ENCODE data around the gene ERFE. TPM values are rescaled to one million over a fixed set of nuclear protein-coding genes. Genes with fewer than 3 reads are reported as not detected.

Gene ERFE
- total RNA-seq, 1 experiment from 2014 or later = 4.5 TPM

DNA sequence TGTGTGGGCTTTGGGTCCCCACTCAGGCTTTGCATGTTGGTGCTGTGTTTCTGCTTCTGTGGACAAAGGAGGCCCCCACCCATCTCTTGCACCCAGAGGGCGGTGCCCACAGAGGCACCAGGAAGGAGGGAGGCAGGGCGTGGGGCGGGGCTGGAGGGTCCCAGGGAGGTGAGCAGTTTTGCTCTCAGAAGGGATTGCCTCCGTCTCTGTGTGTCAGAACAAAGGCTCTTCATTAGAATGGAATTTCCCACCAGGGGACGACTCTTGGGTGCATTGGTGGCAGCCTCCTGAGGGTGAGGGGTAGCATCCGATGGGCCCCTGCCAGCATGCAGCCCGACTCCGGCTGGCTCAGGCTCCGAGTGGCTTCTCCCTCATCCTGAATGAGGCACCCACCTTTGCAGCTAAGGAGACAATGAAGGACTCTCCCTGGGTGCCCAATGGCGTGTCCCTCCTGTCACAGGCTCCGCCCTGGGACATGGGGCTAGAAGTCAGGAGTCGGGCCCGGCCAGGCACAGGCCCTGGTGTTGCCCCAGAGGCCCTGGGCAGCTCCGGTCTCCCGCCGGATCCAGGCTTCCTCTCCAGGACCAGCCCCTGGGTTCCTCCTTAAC is 7.0 kb upstream of the ERFE start (continued):
- TF ChIP-seq, protein P1, sequence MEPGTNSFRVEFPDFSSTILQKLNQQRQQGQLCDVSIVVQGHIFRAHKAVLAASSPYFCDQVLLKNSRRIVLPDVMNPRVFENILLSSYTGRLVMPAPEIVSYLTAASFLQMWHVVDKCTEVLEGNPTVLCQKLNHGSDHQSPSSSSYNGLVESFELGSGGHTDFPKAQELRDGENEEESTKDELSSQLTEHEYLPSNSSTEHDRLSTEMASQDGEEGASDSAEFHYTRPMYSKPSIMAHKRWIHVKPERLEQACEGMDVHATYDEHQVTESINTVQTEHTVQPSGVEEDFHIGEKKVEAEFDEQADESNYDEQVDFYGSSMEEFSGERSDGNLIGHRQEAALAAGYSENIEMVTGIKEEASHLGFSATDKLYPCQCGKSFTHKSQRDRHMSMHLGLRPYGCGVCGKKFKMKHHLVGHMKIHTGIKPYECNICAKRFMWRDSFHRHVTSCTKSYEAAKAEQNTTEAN (CRISPR knock-in tag; IDR thresholded peaks at IDR 0.05) = no peak
- TF ChIP-seq FOXP1 (CRISPR knock-in tag; IDR thresholded peaks at IDR 0.05; ENCODE audit: borderline replicate concordance) (no peak; the same call in 1 of the 2 replicates), ZBTB21 (CRISPR knock-in tag; IDR thresholded peaks at IDR 0.05; ENCODE audit: borderline replicate concordance) (no peak), ESRRA (CRISPR knock-in tag; IDR thresholded peaks at IDR 0.05; ENCODE audit: borderline replicate concordance) (no peak), NR2C2 (CRISPR knock-in tag; IDR thresholded peaks at IDR 0.05) (no peak), GRHL2 (CRISPR knock-in tag; IDR thresholded peaks at IDR 0.05; ENCODE audit: insufficient replicate concordance, severe bottlenecking) (no peak)
- TF ChIP-seq, protein P2, sequence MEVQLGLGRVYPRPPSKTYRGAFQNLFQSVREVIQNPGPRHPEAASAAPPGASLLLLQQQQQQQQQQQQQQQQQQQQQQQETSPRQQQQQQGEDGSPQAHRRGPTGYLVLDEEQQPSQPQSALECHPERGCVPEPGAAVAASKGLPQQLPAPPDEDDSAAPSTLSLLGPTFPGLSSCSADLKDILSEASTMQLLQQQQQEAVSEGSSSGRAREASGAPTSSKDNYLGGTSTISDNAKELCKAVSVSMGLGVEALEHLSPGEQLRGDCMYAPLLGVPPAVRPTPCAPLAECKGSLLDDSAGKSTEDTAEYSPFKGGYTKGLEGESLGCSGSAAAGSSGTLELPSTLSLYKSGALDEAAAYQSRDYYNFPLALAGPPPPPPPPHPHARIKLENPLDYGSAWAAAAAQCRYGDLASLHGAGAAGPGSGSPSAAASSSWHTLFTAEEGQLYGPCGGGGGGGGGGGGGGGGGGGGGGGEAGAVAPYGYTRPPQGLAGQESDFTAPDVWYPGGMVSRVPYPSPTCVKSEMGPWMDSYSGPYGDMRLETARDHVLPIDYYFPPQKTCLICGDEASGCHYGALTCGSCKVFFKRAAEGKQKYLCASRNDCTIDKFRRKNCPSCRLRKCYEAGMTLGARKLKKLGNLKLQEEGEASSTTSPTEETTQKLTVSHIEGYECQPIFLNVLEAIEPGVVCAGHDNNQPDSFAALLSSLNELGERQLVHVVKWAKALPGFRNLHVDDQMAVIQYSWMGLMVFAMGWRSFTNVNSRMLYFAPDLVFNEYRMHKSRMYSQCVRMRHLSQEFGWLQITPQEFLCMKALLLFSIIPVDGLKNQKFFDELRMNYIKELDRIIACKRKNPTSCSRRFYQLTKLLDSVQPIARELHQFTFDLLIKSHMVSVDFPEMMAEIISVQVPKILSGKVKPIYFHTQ (CRISPR knock-in tag; IDR thresholded peaks at IDR 0.05) = no peak

DNA sequence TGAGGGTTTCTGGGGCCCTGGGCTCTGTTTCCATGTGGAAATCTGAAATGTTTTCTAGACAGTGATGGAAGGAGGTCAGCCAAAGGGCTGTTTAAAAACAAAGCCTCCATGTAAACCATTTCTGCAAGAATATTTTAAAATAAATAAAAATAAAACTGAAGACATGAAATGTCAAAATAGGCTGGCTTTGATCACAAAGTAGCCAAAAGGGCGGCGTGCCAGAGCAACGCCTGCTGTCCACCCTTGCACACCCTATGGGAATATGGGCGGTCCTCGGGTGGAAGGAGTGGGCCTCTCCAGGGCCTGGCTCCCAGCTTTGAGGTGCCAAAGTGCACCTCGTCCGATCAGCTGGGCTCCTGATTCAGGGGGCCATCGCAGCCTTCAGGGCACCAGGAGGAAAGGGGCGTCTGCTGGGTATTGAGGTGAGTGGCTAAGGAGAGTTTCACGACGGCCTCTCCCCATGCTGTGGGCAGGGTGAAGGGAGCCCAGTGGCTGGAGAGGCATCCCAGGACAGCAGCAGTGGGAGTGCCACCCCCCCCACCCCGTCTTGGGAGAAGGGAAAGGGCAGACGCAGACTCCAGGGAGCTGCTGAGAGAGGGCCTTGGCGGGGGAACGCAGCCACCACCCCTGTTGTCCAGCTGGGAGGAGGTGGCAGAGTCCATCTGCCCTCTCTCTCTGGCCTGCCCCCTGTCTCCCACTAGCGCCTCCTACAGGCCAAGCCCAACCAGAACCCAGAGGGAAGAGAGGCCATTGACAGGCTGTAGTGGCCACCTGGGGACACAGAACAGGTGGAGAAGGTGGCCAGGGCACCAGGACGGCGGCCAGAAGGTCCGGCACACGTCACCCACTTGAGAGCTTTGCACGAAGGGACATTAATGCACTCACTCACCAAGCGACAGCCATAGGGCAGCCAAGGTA is 5.7 kb upstream of the ERFE start:
- CTCF ChIA-PET = interaction anchor here (0.5 to 5.8 kb wide), 6 partner anchors 10 to 277 kb away, joined by 3 to 36 read pairs (median 6); no protein-coding TSS in a partner anchor
- POLR2A ChIA-PET = interaction anchor here (0.6 kb wide), 1 partner anchor 218 kb away, joined by 3 read pairs; no protein-coding TSS in a partner anchor
- TF ChIP-seq, protein P3, sequence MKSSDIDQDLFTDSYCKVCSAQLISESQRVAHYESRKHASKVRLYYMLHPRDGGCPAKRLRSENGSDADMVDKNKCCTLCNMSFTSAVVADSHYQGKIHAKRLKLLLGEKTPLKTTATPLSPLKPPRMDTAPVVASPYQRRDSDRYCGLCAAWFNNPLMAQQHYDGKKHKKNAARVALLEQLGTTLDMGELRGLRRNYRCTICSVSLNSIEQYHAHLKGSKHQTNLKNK (CRISPR knock-in tag; IDR thresholded peaks at IDR 0.05) = no peak
- TF ChIP-seq, protein P2 (CRISPR knock-in tag; IDR thresholded peaks at IDR 0.05) = no peak
- TF ChIP-seq SOX15 (CRISPR knock-in tag; IDR thresholded peaks at IDR 0.05) (no peak), GABPB1 (CRISPR knock-in tag; IDR thresholded peaks at IDR 0.05) (no peak)
- TF ChIP-seq, protein P4, sequence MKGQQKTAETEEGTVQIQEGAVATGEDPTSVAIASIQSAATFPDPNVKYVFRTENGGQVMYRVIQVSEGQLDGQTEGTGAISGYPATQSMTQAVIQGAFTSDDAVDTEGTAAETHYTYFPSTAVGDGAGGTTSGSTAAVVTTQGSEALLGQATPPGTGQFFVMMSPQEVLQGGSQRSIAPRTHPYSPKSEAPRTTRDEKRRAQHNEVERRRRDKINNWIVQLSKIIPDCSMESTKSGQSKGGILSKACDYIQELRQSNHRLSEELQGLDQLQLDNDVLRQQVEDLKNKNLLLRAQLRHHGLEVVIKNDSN (CRISPR knock-in tag; IDR thresholded peaks at IDR 0.05) = no peak
- TF ChIP-seq, protein P5, sequence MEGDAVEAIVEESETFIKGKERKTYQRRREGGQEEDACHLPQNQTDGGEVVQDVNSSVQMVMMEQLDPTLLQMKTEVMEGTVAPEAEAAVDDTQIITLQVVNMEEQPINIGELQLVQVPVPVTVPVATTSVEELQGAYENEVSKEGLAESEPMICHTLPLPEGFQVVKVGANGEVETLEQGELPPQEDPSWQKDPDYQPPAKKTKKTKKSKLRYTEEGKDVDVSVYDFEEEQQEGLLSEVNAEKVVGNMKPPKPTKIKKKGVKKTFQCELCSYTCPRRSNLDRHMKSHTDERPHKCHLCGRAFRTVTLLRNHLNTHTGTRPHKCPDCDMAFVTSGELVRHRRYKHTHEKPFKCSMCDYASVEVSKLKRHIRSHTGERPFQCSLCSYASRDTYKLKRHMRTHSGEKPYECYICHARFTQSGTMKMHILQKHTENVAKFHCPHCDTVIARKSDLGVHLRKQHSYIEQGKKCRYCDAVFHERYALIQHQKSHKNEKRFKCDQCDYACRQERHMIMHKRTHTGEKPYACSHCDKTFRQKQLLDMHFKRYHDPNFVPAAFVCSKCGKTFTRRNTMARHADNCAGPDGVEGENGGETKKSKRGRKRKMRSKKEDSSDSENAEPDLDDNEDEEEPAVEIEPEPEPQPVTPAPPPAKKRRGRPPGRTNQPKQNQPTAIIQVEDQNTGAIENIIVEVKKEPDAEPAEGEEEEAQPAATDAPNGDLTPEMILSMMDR (IDR thresholded peaks at IDR 0.05) = peak; percentile 32; the same call in 1 of the 2 replicates
- no peak for ATAC-seq
- H3K27me3 Mint-ChIP-seq (ENCODE audit: low read depth) = peaks cover 8% of the 10 kb centered on the region
- H3K4me1 Mint-ChIP-seq = 0 out of 2 replicates have a peak, but pooled peaks cover 10% of the 10 kb centered on the region
- H3K27ac Mint-ChIP-seq = no peak overlapping the region
- peaks cover 8% of the 10 kb centered on the region for H3K9me3 Mint-ChIP-seq
- H3K36me3 Mint-ChIP-seq = no peaks in the 10 kb centered on the region
- H3K4me3 Mint-ChIP-seq = no peak overlapping the region
- DNase-seq (ENCODE audit: low spot score) = peak; percentile 64

Data from WTC11 (cell line).